ENCODE measurements around the gene NKIRAS1. TPM values are rescaled to one million over a fixed set of nuclear protein-coding genes. Genes with fewer than 3 reads are reported as not detected.
"Not testable (repeated sequence)": the region's sequence is repeated elsewhere in the genome, so short reads cannot be mapped to it uniquely, and the experiment has no call there.

Gene NKIRAS1
- total RNA-seq, 1 experiment from 2014 or later: 9.9 TPM

- peaks cover 12% of the 10 kb centered on the region for H3K36me3 ChIP-seq
- H3K27me3 ChIP-seq: no peaks in the 10 kb centered on the region
- DNase-seq: no peak
- H3K4me3 ChIP-seq: no peak overlapping the region
- H3K9me3 ChIP-seq: no peaks in the 10 kb centered on the region
Measured at GRCh38 chr3:23886311-23886710, 30.5 kb downstream of the NKIRAS1 start.

- DNase-seq: no peak
- Histone ChIP-seq H3K4me3 (no peak overlapping the region), H3K36me3 (peaks cover 12% of the 10 kb centered on the region), H3K27me3 (no peaks in the 10 kb centered on the region), H3K9me3 (no peaks in the 10 kb centered on the region)
Measured at GRCh38 chr3:23885210-23885609, 31.6 kb downstream of the NKIRAS1 start.

GRCh38 chr3:23884481-23884880 lies 32.3 kb downstream of the NKIRAS1 start:
- Histone ChIP-seq H3K36me3 (peaks cover 12% of the 10 kb centered on the region), H3K4me3 (no peak overlapping the region), H3K27me3 (no peaks in the 10 kb centered on the region), H3K9me3 (no peaks in the 10 kb centered on the region)
- no peak for DNase-seq

GRCh38 chr3:23882487-23882918 lies 34.3 kb downstream of the NKIRAS1 start:
- no peak for DNase-seq
- H3K9me3 ChIP-seq: no peaks in the 10 kb centered on the region
- H3K27me3 ChIP-seq: no peaks in the 10 kb centered on the region
- H3K4me3 ChIP-seq: no peak overlapping the region
- H3K36me3 ChIP-seq: peaks cover 3% of the 10 kb centered on the region; the same call in 1 of the 2 replicates

GRCh38 chr3:23881993-23882392 lies 34.8 kb downstream of the NKIRAS1 start:
- H3K9me3 ChIP-seq, H3K27me3 ChIP-seq, DNase-seq, H3K4me3 ChIP-seq, H3K36me3 ChIP-seq: not testable (repeated sequence)

GRCh38 chr3:23880703-23881339 lies 36.0 kb downstream of the NKIRAS1 start:
- H3K9me3 ChIP-seq: no peaks in the 10 kb centered on the region
- no peaks in the 10 kb centered on the region for H3K27me3 ChIP-seq
- DNase-seq: no peak
- H3K4me3 ChIP-seq: no peak overlapping the region
- peaks cover 3% of the 10 kb centered on the region; the same call in 1 of the 2 replicates for H3K36me3 ChIP-seq

GRCh38 chr3:23879485-23879884 lies 37.3 kb downstream of the NKIRAS1 start:
- Histone ChIP-seq H3K4me3 (no peak overlapping the region), H3K36me3 (peaks cover 3% of the 10 kb centered on the region; the same call in 1 of the 2 replicates), H3K27me3 (no peaks in the 10 kb centered on the region), H3K9me3 (no peaks in the 10 kb centered on the region)
- no peak for DNase-seq

- H3K9me3 ChIP-seq: no peaks in the 10 kb centered on the region
- H3K27me3 ChIP-seq: no peaks in the 10 kb centered on the region
- peaks cover 3% of the 10 kb centered on the region; the same call in 1 of the 2 replicates for H3K36me3 ChIP-seq
- no peak overlapping the region for H3K4me3 ChIP-seq
- DNase-seq: peak; percentile 75
Measured at GRCh38 chr3:23877329-23877980, 39.3 kb downstream of the NKIRAS1 start.

- DNase-seq: no peak
- H3K36me3 ChIP-seq: peaks cover 1% of the 10 kb centered on the region; the same call in 1 of the 2 replicates
- no peaks in the 10 kb centered on the region for H3K27me3 ChIP-seq
- H3K4me3 ChIP-seq: no peak overlapping the region
- no peaks in the 10 kb centered on the region for H3K9me3 ChIP-seq
Measured at GRCh38 chr3:23876923-23877322, 39.9 kb downstream of the NKIRAS1 start.

- no peaks in the 10 kb centered on the region for H3K36me3 ChIP-seq
- no peaks in the 10 kb centered on the region for H3K27me3 ChIP-seq
- DNase-seq: no peak
- H3K4me3 ChIP-seq: no peak overlapping the region
- no peaks in the 10 kb centered on the region for H3K9me3 ChIP-seq
Measured at GRCh38 chr3:23875113-23875725, 41.6 kb downstream of the NKIRAS1 start.

GRCh38 chr3:23874359-23875112 lies 42.3 kb downstream of the NKIRAS1 start:
- no peak overlapping the region for H3K4me3 ChIP-seq
- H3K9me3 ChIP-seq: no peaks in the 10 kb centered on the region
- H3K27me3 ChIP-seq: no peaks in the 10 kb centered on the region
- no peaks in the 10 kb centered on the region for H3K36me3 ChIP-seq
- DNase-seq: no peak

GRCh38 chr3:23873941-23874340 lies 42.8 kb downstream of the NKIRAS1 start:
- no peak overlapping the region for H3K4me3 ChIP-seq
- H3K36me3 ChIP-seq: no peaks in the 10 kb centered on the region
- no peaks in the 10 kb centered on the region for H3K27me3 ChIP-seq
- DNase-seq: no peak
- H3K9me3 ChIP-seq: no peaks in the 10 kb centered on the region

GRCh38 chr3:23872330-23872729 lies 44.5 kb downstream of the NKIRAS1 start:
- Histone ChIP-seq H3K27me3 (no peaks in the 10 kb centered on the region), H3K9me3 (no peaks in the 10 kb centered on the region), H3K36me3 (no peaks in the 10 kb centered on the region), H3K4me3 (no peak overlapping the region)
- no peak for DNase-seq

GRCh38 chr3:23871361-23871760 lies 45.4 kb downstream of the NKIRAS1 start:
- H3K9me3 ChIP-seq, H3K27me3 ChIP-seq, H3K36me3 ChIP-seq, H3K4me3 ChIP-seq, DNase-seq: not testable (repeated sequence)

GRCh38 chr3:23870663-23871043 lies 46.1 kb downstream of the NKIRAS1 start:
- H3K9me3 ChIP-seq, DNase-seq, H3K27me3 ChIP-seq, H3K4me3 ChIP-seq, H3K36me3 ChIP-seq: not testable (repeated sequence)

GRCh38 chr3:23869977-23870662 lies 46.7 kb downstream of the NKIRAS1 start:
- DNase-seq: no peak
- Histone ChIP-seq H3K4me3 (no peak overlapping the region), H3K9me3 (no peaks in the 10 kb centered on the region), H3K36me3 (no peaks in the 10 kb centered on the region), H3K27me3 (no peaks in the 10 kb centered on the region)

GRCh38 chr3:23867838-23868237 lies 49.0 kb downstream of the NKIRAS1 start:
- Histone ChIP-seq H3K9me3 (no peaks in the 10 kb centered on the region), H3K36me3 (no peaks in the 10 kb centered on the region), H3K27me3 (no peaks in the 10 kb centered on the region), H3K4me3 (no peak overlapping the region)
- DNase-seq: no peak

Data from MG63 (cell line).